HepG2 (cell line): Measurements from ENCODE around the gene SIAH2. TPM values are rescaled to one million over a fixed set of nuclear protein-coding genes. Genes with fewer than 3 reads are reported as not detected.

ENCODE experiments used
- ATAC-seq: fragments of 200-7000 bp; cut with Tn5 transposase; 3 replicates; pipeline ENCODE4 v1.9.1; 2020; ENCODE audit warnings: mild to moderate bottlenecking, moderate library complexity
- BruUV-seq: library from RNA; stranded (reverse); fragments of 400-500 nt; replicated peaks from 2 replicates; lab custom pipeline; 2021; lab: Mats Ljungman, UMichigan
- CTCF ChIA-PET: fragments of 300-600 bp; formaldehyde crosslinking; extraction: SDS; loops from one replicate; lab custom pipeline; 2021; ENCODE audit warnings: low total read pairs, inconsistent platforms, low intra/inter-chr PET ratio; lab: Yijun Ruan, JAX
- POLR2A ChIA-PET: fragments of 350-600 bp; sonication (Branson Sonifier 250); formaldehyde crosslinking; loops from one replicate; lab custom pipeline; 2020; ENCODE audit warnings: antibody characterized with exemption, inconsistent platforms; lab: Yijun Ruan, JAX
- DNase-seq: peaks from one replicate; pipeline ENCODE4 v3.0.0-alpha.2; 2015; ENCODE audit warnings: low spot score
- FAIRE-seq: peaks from 3 replicates; lab custom pipeline; 2011; peaks lifted over from hg19 to GRCh38; lab: Jason Lieb, UNC
- H2AFZ ChIP-seq: one replicate; pipeline ENCODE4 v1.6.1; 2011; ENCODE audit warnings: low read length, inconsistent platforms
- H3K27ac ChIP-seq: fragments of 300-600 bp; 3 replicates; pipeline ENCODE4 v1.8.0; 2011; ENCODE audit warnings: mixed run types, mild to moderate bottlenecking, mixed read lengths, low read length, inconsistent platforms; ENCODE audit not compliant: insufficient read depth; ENCODE audit errors: extremely low read length
- H3K27me3 ChIP-seq, 2 experiments: fragments of 200-600 bp in 1 of 2; 2 replicates in 1 of 2; 3 replicates in 1 of 2; pipeline versions ENCODE4 v1.6.0 to v1.8.0; 2011; ENCODE audit warnings: low read length in 2 of 2, mild to moderate bottlenecking in 2 of 2, moderate library complexity in 2 of 2, inconsistent platforms in 1 of 2; ENCODE audit not compliant: insufficient read depth in 2 of 2, control insufficient read depth in 1 of 2
- H3K36me3 ChIP-seq, 2 experiments: fragments of 200-600 bp in 1 of 2; replicated peaks in 1 of 2; 2 replicates in 1 of 2; 3 replicates in 1 of 2; pipeline versions ENCODE4 v1.5.1 to v1.8.0; 2011; ENCODE audit warnings: low read length in 2 of 2, inconsistent platforms in 1 of 2; ENCODE audit not compliant: insufficient read depth in 2 of 2, control insufficient read depth in 1 of 2
- H3K4me1 ChIP-seq: 2 replicates; pipeline ENCODE4 v1.5.1; 2012; ENCODE audit warnings: low read length, inconsistent platforms; ENCODE audit not compliant: insufficient read depth
- H3K4me2 ChIP-seq: 2 replicates; pipeline ENCODE4 v1.6.0; 2011; ENCODE audit warnings: low read depth, low read length, inconsistent platforms
- H3K4me3 ChIP-seq, 3 experiments: fragments of 200-600 bp in 1 of 3; sonication (generic), shearing (Covaris generic) in 1 of 3; replicated peaks in 1 of 3; 2 replicates each; pipeline ENCODE4 v1.5.1; 2011 to 2016; ENCODE audit warnings: low read length in 3 of 3, inconsistent platforms in 2 of 3, low read depth in 2 of 3, mild to moderate bottlenecking in 2 of 3, control low read depth in 1 of 3, mixed read lengths in 1 of 3; ENCODE audit not compliant: insufficient read depth in 1 of 3
- H3K79me2 ChIP-seq: one replicate; pipeline ENCODE4 v1.6.1; 2011; ENCODE audit warnings: low read length, inconsistent platforms; ENCODE audit not compliant: insufficient read depth
- H3K9ac ChIP-seq: 2 replicates; pipeline ENCODE4 v1.6.0; 2011; ENCODE audit warnings: mild to moderate bottlenecking, low read depth, low read length, inconsistent platforms; ENCODE audit not compliant: insufficient read depth
- H3K9me3 ChIP-seq: 2 replicates; pipeline ENCODE4 v1.5.1; 2012; ENCODE audit warnings: mild to moderate bottlenecking, low read length
- H4K20me1 ChIP-seq: 2 replicates; pipeline ENCODE4 v1.6.0; 2011; ENCODE audit warnings: inconsistent platforms, mild to moderate bottlenecking, low read length, moderate library complexity; ENCODE audit not compliant: insufficient read depth
- AGO2 ChIP-seq: fragments of 200-400 bp; formaldehyde crosslinking; optimal IDR thresholded peaks from 2 replicates; pipeline ENCODE3; 2017; ENCODE audit warnings: mild to moderate bottlenecking, low read depth, low read length, moderate library complexity
- ATF4 ChIP-seq, 2 experiments: fragments of 450-650 bp in 1 of 2; sonication (generic) in 1 of 2; formaldehyde crosslinking; IDR thresholded peaks; 2 replicates each; pipeline versions ENCODE4 v1.5.0 to v1.8.0; 2020 to 2022; ENCODE audit warnings: mild to moderate bottlenecking in 1 of 2, missing genetic modification reagents in 1 of 2
- BCLAF1 ChIP-seq: fragments of 450-650 bp; IDR thresholded peaks from 2 replicates; pipeline ENCODE4 v1.6.1; 2017; ENCODE audit warnings: mild to moderate bottlenecking
- LRRFIP1 ChIP-seq: sonication (generic); formaldehyde crosslinking; conservative IDR thresholded peaks from 2 replicates; pipeline ENCODE4 v1.4.0; 2020; ENCODE audit warnings: missing genetic modification reagents
- NRL ChIP-seq: sonication (generic); formaldehyde crosslinking; IDR thresholded peaks from 2 replicates; pipeline ENCODE4 v1.5.0; 2020; ENCODE audit warnings: missing genetic modification reagents, mild to moderate bottlenecking, moderate library complexity, borderline replicate concordance
- PRDM15 ChIP-seq: sonication (generic); formaldehyde crosslinking; IDR thresholded peaks from 2 replicates; pipeline ENCODE4 v1.4.0; 2020; ENCODE audit warnings: missing genetic modification reagents
- ZBTB7A ChIP-seq: sonication (generic); formaldehyde crosslinking; IDR thresholded peaks from 2 replicates; pipeline ENCODE4 v1.8.0; 2022; ENCODE audit warnings: mild to moderate bottlenecking, missing genetic modification reagents
- ZNF10 ChIP-seq: sonication (generic); formaldehyde crosslinking; IDR thresholded peaks from 2 replicates; pipeline ENCODE4 v1.4.0; 2020; ENCODE audit warnings: mild to moderate bottlenecking, low read depth, missing genetic modification reagents, borderline replicate concordance
- ZNF230 ChIP-seq: sonication (generic); formaldehyde crosslinking; IDR thresholded peaks from 2 replicates; pipeline ENCODE4 v1.4.0; 2020; ENCODE audit warnings: mild to moderate bottlenecking, missing genetic modification reagents
- ZNF431 ChIP-seq: sonication (generic); formaldehyde crosslinking; IDR thresholded peaks from 2 replicates; pipeline ENCODE4 v1.9.0; 2022; ENCODE audit warnings: missing genetic modification reagents, low read depth, mild to moderate bottlenecking, borderline replicate concordance
- ZNF704 ChIP-seq: sonication (generic); formaldehyde crosslinking; IDR thresholded peaks from 2 replicates; pipeline ENCODE4 v1.8.1; 2023; ENCODE audit warnings: mild to moderate bottlenecking, inconsistent platforms, moderate library complexity, missing genetic modification reagents, borderline replicate concordance
- WGBS: methylation state at CpG from one replicate; pipeline ENCODE4 v1.1.6; 2017; ENCODE audit warnings: low lambda C conversion rate; 5-methylcytosine and 5-hydroxymethylcytosine counted together
- in situ Hi-C: cut with HindIII; loops from 2 replicates; pipeline ENCODE4 v1.10.0; 2017; ENCODE audit warnings: low pct_unique_long_range_greater_than_20kb; ENCODE audit not compliant: extremely low pct_ligation_motif_present
- intact Hi-C: fragments of 100-400 bp; cut with micrococcal nuclease; formaldehyde crosslinking; loops from one replicate; pipeline ENCODE4 v1.10.0; 2022; ENCODE audit not compliant: unreplicated experiment
- polyA plus RNA-seq, 8 experiments: library from polyadenylated mRNA; depleted of rRNA in 3 of 8; stranded (reverse) in 7 of 8; unstranded in 1 of 8; fragments of >200 nt; fragmentation: Illumina TruSeq in 4 of 8; extraction: Trizol in 4 of 8; gene quantifications; 2 replicates each; pipeline versions ENCODE4 v1.2.1 to v1.2.3, GENCODE V29; 2011 to 2016; ENCODE audit warnings: low read depth in 4 of 8, missing spikeins in 1 of 8, mixed read lengths in 1 of 8; ENCODE audit not compliant: insufficient read depth in 1 of 8
- total RNA-seq, 5 experiments: library from RNA; depleted of rRNA; stranded (reverse); fragments of >200 nt; fragmentation: Illumina TruSeq; extraction: Trizol; gene quantifications; 2 replicates each; pipeline ENCODE4 v1.2.3, GENCODE V29; 2016; ENCODE audit warnings: low read depth in 1 of 5

Gene SIAH2
- total and polyA plus RNA-seq, 2 of the 13 experiments (the other 11 are each of a cell fraction or from before 2014, with no cell fraction given) = 71.8 to 117 TPM

GRCh38 chr3:150762662-150763121 is 277 bp downstream of the SIAH2 start:
- Histone ChIP-seq H3K4me2 (peak overlapping the region; percentile 83), H4K20me1 (peaks cover 32% of the 10 kb centered on the region), H3K4me3 (peak overlapping the region; percentile 97 to 100 (median 98); a peak in 5 of 6 replicates), H3K9me3 (no peaks in the 10 kb centered on the region), H3K79me2 (peaks cover 59% of the 10 kb centered on the region), H3K27ac (peak overlapping the region; percentile 99), H3K36me3 (peaks cover 2 to 13% of the 10 kb centered on the region in 2 experiments; a peak in 4 of 5 replicates), H2AFZ (no peak overlapping the region), H3K9ac (peak overlapping the region; percentile 99), H3K27me3 (no peaks in the 10 kb centered on the region; a peak in 2 of 5 replicates), H3K4me1 (peaks cover 63% of the 10 kb centered on the region)
- ATAC-seq = no peak
- ChIA-PET POLR2A (interaction anchor here (0.7 to 10.5 kb wide), 19 partner anchors 9 to 448 kb away, joined by 3 to 265 read pairs (median 10); partner anchors contain the start of genes EIF2A, ERICH6, SELENOT and SERP1), CTCF (no interaction called here)
- in situ Hi-C loops (no loop called here), intact Hi-C loops (loop anchor here (10.0 kb wide), 1 partner anchor 358 kb away; the partner anchor contains the start of gene TSC22D2)
- no peak for DNase-seq
- no TSS peak for BruUV-seq
- WGBS = under 1% methylated on average over 30 of the region's 76 CpGs
- no peak for FAIRE-seq
- TF ChIP-seq NRL (CRISPR knock-in tag) (no peak), ZNF230 (no peak), PRDM15 (CRISPR knock-in tag) (0 out of 2 replicates have a peak, but pooled peaks have one; percentile 4), ATF4 (CRISPR knock-in tag; IDR thresholded peaks at IDR 0.05) (no peak), ZNF704 (CRISPR knock-in tag) (no peak), BCLAF1 (no peak), AGO2 (peak; percentile 31), ZNF10 (CRISPR knock-in tag) (no peak), ZNF431 (CRISPR knock-in tag) (no peak), LRRFIP1 (CRISPR knock-in tag) (no peak), ZBTB7A (0 out of 2 replicates have a peak, but pooled peaks have one; percentile 3)
